GM12874 (cell line): ENCODE data around the gene HYAL3.

Experiments used
- TF ChIP-seq, protein P1 (sequence below): IDR thresholded peaks from 2 replicates; pipeline ENCODE4 v1.5.1; 2011; ENCODE audit warnings: low read depth, mild to moderate bottlenecking, control low read depth, low read length, moderate library complexity; ENCODE audit not compliant: insufficient read depth

The HYAL3 gene

DNA sequence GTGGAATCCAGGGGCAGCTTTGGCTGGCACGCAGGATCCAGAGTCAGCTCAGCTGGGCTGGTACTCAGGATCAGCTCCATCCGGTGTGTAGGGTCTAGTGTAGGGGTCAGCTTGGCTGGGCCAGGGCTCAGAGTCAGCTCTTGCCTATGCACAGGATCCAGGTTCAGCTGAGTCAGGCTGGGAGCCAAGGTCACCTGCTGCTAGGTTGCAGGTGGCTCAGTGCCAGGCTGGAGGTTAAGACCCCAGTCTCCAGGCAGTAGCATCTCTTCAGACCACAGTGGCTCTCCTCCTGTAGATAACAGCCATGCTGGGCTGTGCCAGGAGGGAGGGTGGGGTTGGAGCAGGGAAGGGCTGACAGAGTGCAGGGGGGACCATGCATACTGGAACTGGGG, 1.8 kb downstream of the HYAL3 start:
- TF ChIP-seq, protein P1, sequence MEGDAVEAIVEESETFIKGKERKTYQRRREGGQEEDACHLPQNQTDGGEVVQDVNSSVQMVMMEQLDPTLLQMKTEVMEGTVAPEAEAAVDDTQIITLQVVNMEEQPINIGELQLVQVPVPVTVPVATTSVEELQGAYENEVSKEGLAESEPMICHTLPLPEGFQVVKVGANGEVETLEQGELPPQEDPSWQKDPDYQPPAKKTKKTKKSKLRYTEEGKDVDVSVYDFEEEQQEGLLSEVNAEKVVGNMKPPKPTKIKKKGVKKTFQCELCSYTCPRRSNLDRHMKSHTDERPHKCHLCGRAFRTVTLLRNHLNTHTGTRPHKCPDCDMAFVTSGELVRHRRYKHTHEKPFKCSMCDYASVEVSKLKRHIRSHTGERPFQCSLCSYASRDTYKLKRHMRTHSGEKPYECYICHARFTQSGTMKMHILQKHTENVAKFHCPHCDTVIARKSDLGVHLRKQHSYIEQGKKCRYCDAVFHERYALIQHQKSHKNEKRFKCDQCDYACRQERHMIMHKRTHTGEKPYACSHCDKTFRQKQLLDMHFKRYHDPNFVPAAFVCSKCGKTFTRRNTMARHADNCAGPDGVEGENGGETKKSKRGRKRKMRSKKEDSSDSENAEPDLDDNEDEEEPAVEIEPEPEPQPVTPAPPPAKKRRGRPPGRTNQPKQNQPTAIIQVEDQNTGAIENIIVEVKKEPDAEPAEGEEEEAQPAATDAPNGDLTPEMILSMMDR = no peak

DNA sequence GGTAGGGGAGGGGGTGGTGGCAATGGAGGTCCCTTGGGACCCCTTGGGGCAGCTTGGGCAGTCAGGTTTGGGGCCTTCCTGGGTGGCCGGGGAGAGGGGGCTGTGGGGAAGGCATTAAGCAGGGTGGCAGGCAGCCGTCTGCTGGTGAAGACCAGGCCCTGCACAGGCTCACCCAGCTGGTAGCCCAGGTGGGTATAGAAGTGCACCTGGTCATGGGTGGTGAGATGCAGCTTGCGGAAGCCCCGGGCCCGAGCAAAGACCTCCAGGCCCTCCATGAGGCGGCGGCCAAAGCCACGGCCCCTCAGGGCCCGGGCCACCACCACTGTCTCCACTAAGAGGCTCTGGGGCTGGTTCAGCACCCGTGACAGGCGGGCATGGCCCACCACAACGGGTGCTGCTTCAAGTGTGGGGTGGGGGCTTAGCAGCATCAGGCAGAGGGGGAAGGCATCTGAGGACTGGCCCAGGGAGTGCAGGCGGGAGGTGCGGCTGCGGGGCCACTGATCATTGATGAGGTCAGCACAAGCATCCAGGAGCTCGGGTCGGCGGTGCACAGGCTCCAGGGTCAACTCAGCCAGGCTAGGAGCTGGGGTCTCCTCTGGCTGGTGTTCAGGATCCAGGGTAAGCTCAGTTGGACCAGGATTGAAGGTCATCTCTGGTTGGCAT, 2.4 kb downstream of the HYAL3 start:
- TF ChIP-seq, protein P1 = no peak

DNA sequence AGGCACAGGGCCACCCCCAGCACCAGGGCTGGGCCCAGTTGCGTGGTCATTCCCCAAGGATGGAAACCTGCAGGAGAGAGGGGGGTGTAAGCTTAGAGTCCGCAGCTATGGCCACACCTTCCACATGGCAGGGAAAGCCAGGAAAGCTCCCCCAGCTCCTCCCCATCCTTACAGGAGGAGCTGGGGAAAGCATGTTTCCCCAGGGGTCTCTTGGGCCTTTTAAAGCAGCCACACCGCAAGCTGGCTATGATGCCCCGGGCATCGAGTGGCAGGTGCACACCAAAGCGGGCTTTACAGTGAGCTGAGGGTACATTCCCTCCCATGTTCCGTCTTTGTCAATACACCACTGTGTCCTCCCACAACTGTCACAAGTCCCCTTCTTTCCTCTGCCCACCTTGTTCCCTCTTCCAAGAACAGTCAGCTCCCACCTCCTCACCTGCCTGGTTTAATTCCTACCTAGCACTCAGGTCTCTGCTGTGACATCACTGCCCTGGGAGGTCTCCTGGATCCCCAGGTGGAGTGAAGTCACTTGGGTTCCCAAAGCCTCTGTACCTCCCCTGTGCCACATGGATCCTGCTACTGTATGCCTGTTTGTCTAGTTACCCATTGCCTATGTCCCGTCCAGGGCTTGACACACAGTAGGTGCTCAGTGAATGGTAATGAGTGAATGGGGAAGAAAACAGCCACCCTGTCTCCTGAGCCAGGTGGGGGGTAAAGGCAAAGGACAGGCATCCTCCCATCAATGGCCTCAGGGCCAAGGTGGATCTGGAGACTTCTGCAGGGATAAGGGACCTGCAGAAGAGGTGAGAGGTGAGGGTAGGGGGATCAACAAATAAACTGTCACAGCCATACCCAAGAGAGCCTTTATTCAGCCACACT, 3.4 kb downstream of the HYAL3 start:
- TF ChIP-seq, protein P1 = no peak

DNA sequence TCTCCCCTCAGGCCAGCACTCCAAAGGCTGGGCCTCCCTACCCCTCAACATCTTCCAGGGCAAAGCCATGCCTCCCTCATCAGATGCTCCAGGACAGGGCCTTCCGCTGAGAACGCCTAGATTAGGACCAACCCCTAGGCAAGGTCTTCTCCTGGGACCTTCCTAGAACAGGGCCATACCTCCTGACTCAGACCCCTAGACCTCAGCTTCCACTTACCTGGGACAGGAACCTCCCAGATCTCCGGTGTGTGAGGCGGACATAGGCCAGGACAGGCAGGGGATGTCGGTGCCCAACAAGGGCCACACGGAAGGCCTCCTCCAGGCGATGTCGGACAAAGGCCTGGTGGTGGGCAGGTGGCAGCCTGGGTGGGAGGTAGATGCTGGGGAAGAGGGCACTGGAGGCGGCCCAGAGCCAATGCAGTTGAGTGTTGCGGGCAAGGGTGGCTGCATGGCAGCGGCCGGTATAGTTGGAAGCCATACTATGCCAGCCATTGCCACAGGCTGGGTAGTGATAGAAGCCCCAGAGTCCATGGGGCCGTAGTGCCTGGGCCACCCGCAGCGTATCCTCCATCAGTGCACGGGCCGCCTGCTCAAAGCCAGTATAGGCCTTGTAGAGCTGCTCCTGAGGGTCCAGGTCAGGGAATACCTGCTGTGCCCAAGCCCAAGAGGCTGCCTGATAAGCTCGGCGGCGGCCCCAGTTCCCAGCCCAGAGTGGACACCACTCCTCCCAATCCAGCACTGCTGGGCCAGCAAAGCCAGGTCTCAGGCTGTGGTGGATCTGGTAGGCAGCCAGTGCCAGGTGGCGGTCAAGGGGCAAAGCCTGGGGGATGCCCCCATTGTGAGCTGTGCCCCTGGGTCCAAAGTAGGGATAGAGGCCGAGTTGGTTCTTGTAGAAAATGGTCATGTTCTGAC, 4.5 kb downstream of the HYAL3 start:
- TF ChIP-seq, protein P1 = no peak

DNA sequence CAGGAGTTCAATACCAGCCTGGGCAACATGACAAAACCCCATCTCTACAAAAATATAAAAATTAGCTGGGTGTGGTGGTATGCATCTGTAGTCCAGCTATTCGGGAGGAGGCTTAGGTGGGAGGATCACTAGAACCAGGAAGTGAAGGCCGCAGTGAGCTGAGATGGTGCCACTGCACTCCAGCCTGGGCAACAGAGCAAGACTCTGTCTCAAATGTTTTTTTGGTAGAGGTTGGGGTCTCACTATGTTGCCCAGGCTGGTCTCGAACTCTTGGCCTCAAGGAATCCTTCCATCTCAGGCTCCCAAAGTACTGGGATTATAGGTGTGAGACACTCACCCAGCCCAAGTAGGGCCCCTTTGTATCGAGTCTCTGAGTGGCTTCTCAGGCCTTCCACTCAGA, 5.1 kb downstream of the HYAL3 start:
- TF ChIP-seq, protein P1 = no peak

DNA sequence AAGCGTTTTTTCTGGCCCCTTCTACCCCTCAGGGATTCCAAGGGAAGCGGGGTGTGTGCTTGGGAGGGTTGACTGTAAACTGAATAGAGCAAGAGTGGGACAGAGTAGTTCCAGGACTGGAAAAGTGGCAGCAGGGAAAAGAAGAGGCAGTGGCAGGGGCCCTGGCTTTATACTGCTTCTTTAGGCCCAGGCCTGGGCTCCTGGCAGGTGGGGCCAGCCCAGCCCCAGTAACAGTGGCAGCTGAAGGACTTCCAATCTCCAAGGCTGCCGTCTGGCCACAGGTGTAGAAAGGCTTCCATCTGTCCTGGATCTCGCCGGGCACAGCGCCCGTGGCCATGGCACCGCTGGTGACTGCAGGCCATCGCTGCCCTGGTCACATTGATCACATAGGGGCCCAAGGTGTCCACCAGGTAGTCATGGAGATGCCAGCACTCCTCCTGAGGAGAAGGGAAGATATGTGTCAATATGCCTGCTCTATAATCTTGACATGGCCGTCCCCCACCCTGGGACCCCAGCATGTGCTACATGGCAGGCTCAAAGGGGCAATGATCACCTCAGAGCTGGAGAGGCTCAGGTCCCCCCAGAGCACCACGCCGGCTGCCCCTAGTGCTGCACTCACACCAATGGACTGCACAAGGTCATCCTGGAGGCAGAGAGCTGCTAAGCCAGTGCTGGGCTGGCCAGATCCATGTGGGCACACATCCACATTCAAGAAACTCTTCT, 6.0 kb downstream of the HYAL3 start:
- TF ChIP-seq, protein P1 = no peak
